HG02943 (cell line): ENCODE results near the gene PCYT2.

Source experiments
- ATAC-seq: cut with Tn5 transposase; IDR thresholded peaks from one replicate; pipeline ENCODE4 v1.9.1; 2021; ENCODE audit warnings: mild to moderate bottlenecking, low read depth, moderate library complexity; ENCODE audit not compliant: unreplicated experiment

PCYT2 gene

GRCh38 chr17:81914103-81914850, 3.1 kb upstream of the PCYT2 start:
- no peak for ATAC-seq

GRCh38 chr17:81913394-81914102, 2.3 kb upstream of the PCYT2 start:
- ATAC-seq: no peak

- no peak for ATAC-seq
These were observed 1.5 kb upstream of the PCYT2 start for GRCh38 chr17:81912441-81913309.

GRCh38 chr17:81911969-81912368, 770 bp upstream of the PCYT2 start:
- no peak for ATAC-seq

- ATAC-seq: peak; percentile 27
These were observed 341 bp downstream of the PCYT2 start for GRCh38 chr17:81910840-81911276.

- ATAC-seq: no peak
These were observed 996 bp downstream of the PCYT2 start for GRCh38 chr17:81909966-81910839.

- no peak for ATAC-seq
These were observed 2.0 kb downstream of the PCYT2 start for GRCh38 chr17:81909231-81909630.

GRCh38 chr17:81908793-81909192, 2.4 kb downstream of the PCYT2 start:
- no peak for ATAC-seq

GRCh38 chr17:81907219-81908145, 3.7 kb downstream of the PCYT2 start:
- ATAC-seq: no peak

GRCh38 chr17:81906476-81907218, 4.6 kb downstream of the PCYT2 start:
- ATAC-seq: no peak

GRCh38 chr17:81905993-81906392, 5.2 kb downstream of the PCYT2 start:
- ATAC-seq: no peak

GRCh38 chr17:81905424-81905875, 5.7 kb downstream of the PCYT2 start:
- no peak for ATAC-seq

- no peak for ATAC-seq
These were observed 6.4 kb downstream of the PCYT2 start for GRCh38 chr17:81904600-81905423.

- no peak for ATAC-seq
These were observed 7.2 kb downstream of the PCYT2 start for GRCh38 chr17:81903896-81904599.

- no peak for ATAC-seq
These were observed 7.8 kb downstream of the PCYT2 start for GRCh38 chr17:81903415-81903831.

- ATAC-seq: no peak
These were observed 8.4 kb downstream of the PCYT2 start for GRCh38 chr17:81902653-81903414.
